OCI-LY1 (cell line): Measurements from ENCODE around the gene TMBIM6.

Experiments used
- H2AFZ ChIP-seq: fragments of 200-600 bp; sonication (generic), shearing (Covaris generic); 2 replicates; pipeline ENCODE4 v1.6.0; 2014; ENCODE audit warnings: antibody characterized with exemption, mild to moderate bottlenecking, low read length
- H3F3A ChIP-seq: fragments of 200-600 bp; sonication (generic), shearing (Covaris generic); 2 replicates; pipeline ENCODE4 v1.6.0; 2014; ENCODE audit warnings: mild to moderate bottlenecking, antibody characterized with exemption, low read length, moderate library complexity; ENCODE audit not compliant: insufficient read depth
- H3K27ac ChIP-seq: fragments of 200-600 bp; sonication (generic); 2 replicates; pipeline ENCODE4 v1.5.1; 2014; ENCODE audit warnings: low read length, mixed run types, mild to moderate bottlenecking, low read depth; ENCODE audit not compliant: poor library complexity, severe bottlenecking
- H3K27me3 ChIP-seq: fragments of 200-600 bp; sonication (generic); 2 replicates; pipeline ENCODE4 v1.6.0; 2014; ENCODE audit warnings: antibody characterized with exemption, mild to moderate bottlenecking, low read length, moderate library complexity; ENCODE audit not compliant: insufficient read depth
- H3K36me3 ChIP-seq: fragments of 200-600 bp; sonication (generic); 2 replicates; pipeline ENCODE4 v1.6.1; 2014; ENCODE audit warnings: mild to moderate bottlenecking, antibody characterized with exemption, low read length, moderate library complexity, mixed read lengths; ENCODE audit not compliant: insufficient read depth
- H3K4me1 ChIP-seq: fragments of 200-600 bp; sonication (generic); 2 replicates; pipeline ENCODE4 v1.5.1; 2014; ENCODE audit warnings: mild to moderate bottlenecking, low read length, moderate library complexity; ENCODE audit not compliant: insufficient read depth, severe bottlenecking
- H3K4me2 ChIP-seq: fragments of 200-600 bp; sonication (generic), shearing (Covaris generic); 2 replicates; pipeline ENCODE4 v1.6.1; 2014; ENCODE audit warnings: low read length
- H3K4me3 ChIP-seq: fragments of 200-600 bp; sonication (generic); 2 replicates; pipeline ENCODE4 v1.5.1; 2014; ENCODE audit warnings: low read length, low read depth, mild to moderate bottlenecking, mixed read lengths; ENCODE audit not compliant: poor library complexity, severe bottlenecking
- H3K79me2 ChIP-seq: fragments of 200-600 bp; shearing (Covaris generic); 2 replicates; pipeline ENCODE4 v1.6.1; 2016; ENCODE audit warnings: mixed run types, low read length, mixed read lengths; ENCODE audit not compliant: insufficient read depth
- H3K9ac ChIP-seq: fragments of 200-600 bp; sonication (generic), shearing (Covaris generic); 2 replicates; pipeline ENCODE4 v1.6.1; 2014; ENCODE audit warnings: mild to moderate bottlenecking, low read length, mixed read lengths
- H3K9me2 ChIP-seq: fragments of 200-600 bp; sonication (generic), shearing (Covaris generic); 2 replicates; pipeline ENCODE4 v1.6.1; 2014; ENCODE audit warnings: low read depth, mild to moderate bottlenecking, low read length, mixed read lengths
- H3K9me3 ChIP-seq: fragments of 200-600 bp; shearing (Covaris generic); 2 replicates; pipeline ENCODE4 v1.6.1; 2014; ENCODE audit warnings: low read length, mixed read lengths
- H4K20me1 ChIP-seq: fragments of 200-600 bp; sonication (generic), shearing (Covaris generic); 2 replicates; pipeline ENCODE4 v1.6.0; 2016; ENCODE audit warnings: mild to moderate bottlenecking, low read length; ENCODE audit not compliant: insufficient read depth
- EZH2 ChIP-seq: fragments of 200-600 bp; sonication (generic), shearing (Covaris generic); IDR thresholded peaks from 2 replicates; pipeline ENCODE4 v1.8.0; 2017; ENCODE audit warnings: borderline replicate concordance, mixed run types, mild to moderate bottlenecking, antibody characterized with exemption, low read length, moderate library complexity, mixed read lengths
- TF ChIP-seq, protein P1 (sequence below): fragments of 200-600 bp; sonication (generic), shearing (Covaris generic); IDR thresholded peaks from 2 replicates; pipeline ENCODE4 v1.5.1; 2017; ENCODE audit warnings: mild to moderate bottlenecking, antibody characterized with exemption, low read length, moderate library complexity, mixed read lengths

Gene TMBIM6

GRCh38 chr12:49696723-49697122, 44.6 kb upstream of the TMBIM6 start:
- Histone ChIP-seq H3K4me2 (no peak overlapping the region), H3K36me3 (no peaks in the 10 kb centered on the region), H4K20me1 (no peaks in the 10 kb centered on the region), H3K9me3 (no peaks in the 10 kb centered on the region), H3K27me3 (no peaks in the 10 kb centered on the region), H3F3A (0 out of 2 replicates have a peak, but pooled peaks cover 5% of the 10 kb centered on the region), H3K9me2 (no peaks in the 10 kb centered on the region), H3K4me3 (no peak overlapping the region), H3K79me2 (no peaks in the 10 kb centered on the region), H2AFZ (no peak overlapping the region), H3K27ac (no peak overlapping the region), H3K4me1 (peaks cover 25% of the 10 kb centered on the region), H3K9ac (no peak overlapping the region)
- TF ChIP-seq EZH2, result no peak
- TF ChIP-seq, protein P1, sequence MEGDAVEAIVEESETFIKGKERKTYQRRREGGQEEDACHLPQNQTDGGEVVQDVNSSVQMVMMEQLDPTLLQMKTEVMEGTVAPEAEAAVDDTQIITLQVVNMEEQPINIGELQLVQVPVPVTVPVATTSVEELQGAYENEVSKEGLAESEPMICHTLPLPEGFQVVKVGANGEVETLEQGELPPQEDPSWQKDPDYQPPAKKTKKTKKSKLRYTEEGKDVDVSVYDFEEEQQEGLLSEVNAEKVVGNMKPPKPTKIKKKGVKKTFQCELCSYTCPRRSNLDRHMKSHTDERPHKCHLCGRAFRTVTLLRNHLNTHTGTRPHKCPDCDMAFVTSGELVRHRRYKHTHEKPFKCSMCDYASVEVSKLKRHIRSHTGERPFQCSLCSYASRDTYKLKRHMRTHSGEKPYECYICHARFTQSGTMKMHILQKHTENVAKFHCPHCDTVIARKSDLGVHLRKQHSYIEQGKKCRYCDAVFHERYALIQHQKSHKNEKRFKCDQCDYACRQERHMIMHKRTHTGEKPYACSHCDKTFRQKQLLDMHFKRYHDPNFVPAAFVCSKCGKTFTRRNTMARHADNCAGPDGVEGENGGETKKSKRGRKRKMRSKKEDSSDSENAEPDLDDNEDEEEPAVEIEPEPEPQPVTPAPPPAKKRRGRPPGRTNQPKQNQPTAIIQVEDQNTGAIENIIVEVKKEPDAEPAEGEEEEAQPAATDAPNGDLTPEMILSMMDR, result no peak

- Histone ChIP-seq H3K27ac (no peak overlapping the region), H3K36me3 (no peaks in the 10 kb centered on the region), H3K9me3 (no peaks in the 10 kb centered on the region), H3K9me2 (no peaks in the 10 kb centered on the region), H3K79me2 (no peaks in the 10 kb centered on the region), H3K4me2 (no peak overlapping the region), H3K9ac (no peak overlapping the region), H3F3A (0 out of 2 replicates have a peak, but pooled peaks cover 5% of the 10 kb centered on the region), H2AFZ (no peak overlapping the region), H3K4me3 (no peak overlapping the region), H3K27me3 (no peaks in the 10 kb centered on the region), H4K20me1 (no peaks in the 10 kb centered on the region), H3K4me1 (peaks cover 30% of the 10 kb centered on the region)
- TF ChIP-seq, protein P1, result no peak
- no peak for TF ChIP-seq EZH2
These were observed 43.5 kb upstream of the TMBIM6 start for GRCh38 chr12:49697808-49698207.

GRCh38 chr12:49698619-49699545, 42.5 kb upstream of the TMBIM6 start:
- H3K9ac ChIP-seq, result peak overlapping the region; percentile 1; the same call in 1 of the 2 replicates
- no peaks in the 10 kb centered on the region for H3K9me3 ChIP-seq
- H4K20me1 ChIP-seq, result no peaks in the 10 kb centered on the region
- peak overlapping the region; percentile 63 for H3K4me2 ChIP-seq
- H3K36me3 ChIP-seq, result no peaks in the 10 kb centered on the region
- H3K9me2 ChIP-seq, result no peaks in the 10 kb centered on the region
- no peaks in the 10 kb centered on the region for H3K27me3 ChIP-seq
- H3K4me3 ChIP-seq, result peak overlapping the region; percentile 37
- no peak overlapping the region for H2AFZ ChIP-seq
- H3K27ac ChIP-seq, result peak overlapping the region; percentile 68
- H3F3A ChIP-seq, result 0 out of 2 replicates have a peak, but pooled peaks cover 5% of the 10 kb centered on the region
- H3K79me2 ChIP-seq, result no peaks in the 10 kb centered on the region
- peaks cover 38% of the 10 kb centered on the region for H3K4me1 ChIP-seq
- TF ChIP-seq, protein P1, result no peak
- TF ChIP-seq EZH2, result no peak
